ENCODE measurements around the gene NDUFB7. TPM values are rescaled to one million over a fixed set of nuclear protein-coding genes. Genes with fewer than 3 reads are reported as not detected.

Gene NDUFB7
- total RNA-seq, 1 experiment from 2014 or later: 192 TPM

DNA sequence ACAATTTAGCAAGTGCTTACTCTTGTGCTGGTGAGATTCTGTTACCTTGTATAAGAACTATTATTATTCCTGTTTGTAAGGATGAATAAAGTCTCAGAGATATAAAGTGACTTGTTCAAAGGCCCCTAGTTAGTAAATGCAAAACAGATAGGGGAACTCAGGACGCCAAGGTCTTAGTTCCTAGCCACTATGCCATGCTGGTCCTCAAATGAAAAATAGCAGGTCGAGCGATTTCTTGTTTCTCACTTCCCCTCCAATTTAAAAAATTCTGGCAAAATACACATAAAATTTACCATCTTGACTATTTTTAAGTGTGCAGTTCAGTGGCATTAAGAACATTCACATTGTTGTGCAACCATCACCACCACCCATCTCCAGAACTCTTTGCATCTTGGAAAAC lies 41.4 kb downstream of the NDUFB7 start:
- no peaks in the 10 kb centered on the region for H3K9me3 ChIP-seq (ENCODE audit: insufficient read depth, low read depth)
- DNase-seq: no peak
- no peak overlapping the region; the same call in 1 of the 2 replicates for H2AFZ ChIP-seq
- peaks cover 12% of the 10 kb centered on the region for H3K4me1 ChIP-seq (replicated peaks; ENCODE audit: insufficient read depth)
- H3K79me2 ChIP-seq (ENCODE audit: low read depth): peaks cover 53% of the 10 kb centered on the region
- ChIA-PET CTCF (no interaction called here), POLR2A (ENCODE audit: unreplicated experiment) (no interaction called here)
- TF ChIP-seq, protein P1, sequence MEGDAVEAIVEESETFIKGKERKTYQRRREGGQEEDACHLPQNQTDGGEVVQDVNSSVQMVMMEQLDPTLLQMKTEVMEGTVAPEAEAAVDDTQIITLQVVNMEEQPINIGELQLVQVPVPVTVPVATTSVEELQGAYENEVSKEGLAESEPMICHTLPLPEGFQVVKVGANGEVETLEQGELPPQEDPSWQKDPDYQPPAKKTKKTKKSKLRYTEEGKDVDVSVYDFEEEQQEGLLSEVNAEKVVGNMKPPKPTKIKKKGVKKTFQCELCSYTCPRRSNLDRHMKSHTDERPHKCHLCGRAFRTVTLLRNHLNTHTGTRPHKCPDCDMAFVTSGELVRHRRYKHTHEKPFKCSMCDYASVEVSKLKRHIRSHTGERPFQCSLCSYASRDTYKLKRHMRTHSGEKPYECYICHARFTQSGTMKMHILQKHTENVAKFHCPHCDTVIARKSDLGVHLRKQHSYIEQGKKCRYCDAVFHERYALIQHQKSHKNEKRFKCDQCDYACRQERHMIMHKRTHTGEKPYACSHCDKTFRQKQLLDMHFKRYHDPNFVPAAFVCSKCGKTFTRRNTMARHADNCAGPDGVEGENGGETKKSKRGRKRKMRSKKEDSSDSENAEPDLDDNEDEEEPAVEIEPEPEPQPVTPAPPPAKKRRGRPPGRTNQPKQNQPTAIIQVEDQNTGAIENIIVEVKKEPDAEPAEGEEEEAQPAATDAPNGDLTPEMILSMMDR (conservative IDR thresholded peaks at IDR 0.05): no peak
- TF ChIP-seq EZH2 (IDR thresholded peaks at IDR 0.05; ENCODE audit: low read depth): no peak
- H3K4me3 ChIP-seq: peak overlapping the region; percentile 76
- H4K20me1 ChIP-seq (ENCODE audit: insufficient read depth): peaks cover 11% of the 10 kb centered on the region
- intact Hi-C loops (cut with micrococcal nuclease; ENCODE audit: unreplicated experiment): no loop called here
- peaks cover 39% of the 10 kb centered on the region for H3F3A ChIP-seq (ENCODE audit: insufficient read depth, low read depth)
- no peaks in the 10 kb centered on the region for H3K9me2 ChIP-seq (ENCODE audit: insufficient read depth)
- peak overlapping the region; percentile 90 for H3K4me2 ChIP-seq
- no peaks in the 10 kb centered on the region for H3K36me3 ChIP-seq (ENCODE audit: low read depth)
- no peak overlapping the region for H3K27ac ChIP-seq
- BruUV-seq (replicated peaks): no TSS peak
- no peaks in the 10 kb centered on the region for H3K27me3 ChIP-seq (ENCODE audit: insufficient read depth, low read depth)

GRCh38 chr19:14530005-14530348 lies 41.9 kb downstream of the NDUFB7 start:
- DNase-seq: no peak
- POLR2A ChIA-PET (ENCODE audit: unreplicated experiment): no interaction called here
- intact Hi-C loops (cut with micrococcal nuclease; ENCODE audit: unreplicated experiment): no loop called here
- TF ChIP-seq EZH2 (IDR thresholded peaks at IDR 0.05; ENCODE audit: low read depth): no peak
- TF ChIP-seq, protein P1 (conservative IDR thresholded peaks at IDR 0.05): no peak
- H3K36me3 ChIP-seq (ENCODE audit: low read depth): no peaks in the 10 kb centered on the region
- H4K20me1 ChIP-seq (ENCODE audit: insufficient read depth): peaks cover 10% of the 10 kb centered on the region
- no peaks in the 10 kb centered on the region for H3K9me3 ChIP-seq (ENCODE audit: insufficient read depth, low read depth)
- H3K4me2 ChIP-seq: peak overlapping the region; percentile 90
- H3K9me2 ChIP-seq (ENCODE audit: insufficient read depth): no peaks in the 10 kb centered on the region
- H2AFZ ChIP-seq: peak overlapping the region; percentile 79
- no peaks in the 10 kb centered on the region for H3K27me3 ChIP-seq (ENCODE audit: insufficient read depth, low read depth)
- peaks cover 12% of the 10 kb centered on the region for H3K4me1 ChIP-seq (replicated peaks; ENCODE audit: insufficient read depth)
- H3K79me2 ChIP-seq (ENCODE audit: low read depth): peaks cover 51% of the 10 kb centered on the region
- CTCF ChIA-PET: no interaction called here
- no TSS peak for BruUV-seq (replicated peaks)
- peak overlapping the region; percentile 24 for H3K27ac ChIP-seq
- H3K4me3 ChIP-seq: peak overlapping the region; percentile 76
- H3F3A ChIP-seq (ENCODE audit: insufficient read depth, low read depth): peaks cover 39% of the 10 kb centered on the region

DNA sequence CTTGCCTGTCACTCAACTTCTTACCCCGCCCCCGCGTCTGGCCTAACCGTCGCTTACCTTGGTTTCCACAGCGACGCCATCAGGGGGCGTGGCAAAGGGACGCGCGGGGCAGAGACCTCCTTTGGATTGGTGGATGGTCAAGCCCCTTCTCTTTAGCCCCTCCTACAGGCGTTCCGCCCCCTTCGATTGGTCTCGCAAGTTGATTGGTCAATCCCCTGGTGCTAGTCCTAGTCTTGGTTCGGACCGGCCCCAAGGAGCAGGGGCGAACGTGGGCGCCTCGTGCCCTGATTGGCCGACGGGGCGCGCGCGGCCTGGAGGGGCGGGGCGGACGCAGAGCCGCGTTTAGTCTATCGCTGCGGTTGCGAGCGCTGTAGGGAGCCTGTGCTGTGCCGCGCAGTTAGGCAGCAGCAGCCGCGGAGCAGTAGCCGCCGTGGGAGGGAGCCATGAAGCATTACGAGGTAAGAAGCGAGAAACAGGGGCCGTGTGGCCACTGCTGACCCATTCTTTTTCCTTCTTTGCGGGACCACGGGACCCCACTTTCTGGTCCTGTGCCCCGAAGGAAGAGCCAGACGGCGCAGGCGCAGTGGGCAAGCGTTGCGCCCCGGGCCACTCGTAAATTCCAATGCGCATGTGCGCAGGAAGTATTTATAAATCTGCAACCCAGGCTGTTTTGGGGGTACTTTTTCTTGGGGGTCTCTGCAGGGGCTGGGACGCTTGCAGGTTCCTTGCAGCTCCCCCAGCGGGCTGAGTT lies 42.4 kb downstream of the NDUFB7 start, which contains the start of gene TECR:
TSS of gene TECR (plus strand) at position 341 of the 751 bp plus-strand sequence. CDS start at position 444, 103 bp downstream.
- TF ChIP-seq, protein P1 (conservative IDR thresholded peaks at IDR 0.05): no peak
- no peak for TF ChIP-seq EZH2 (IDR thresholded peaks at IDR 0.05; ENCODE audit: low read depth)
- POLR2A ChIA-PET (ENCODE audit: unreplicated experiment): no interaction called here
- Histone ChIP-seq H3K4me1 (replicated peaks; ENCODE audit: insufficient read depth) (peaks cover 12% of the 10 kb centered on the region), H3K9me2 (ENCODE audit: insufficient read depth) (no peaks in the 10 kb centered on the region), H3K36me3 (ENCODE audit: low read depth) (no peaks in the 10 kb centered on the region), H3K4me3 (peak within 1 kb of the TSS; percentile 76), H3K4me2 (peak within 1 kb of the TSS; percentile 90), H3K9me3 (ENCODE audit: insufficient read depth, low read depth) (no peaks in the 10 kb centered on the region), H3K27me3 (ENCODE audit: insufficient read depth, low read depth) (no peaks in the 10 kb centered on the region), H2AFZ (peak within 1 kb of the TSS; percentile 83), H3K79me2 (ENCODE audit: low read depth) (peaks cover 45% of the 10 kb centered on the region), H4K20me1 (ENCODE audit: insufficient read depth) (peaks cover 5% of the 10 kb centered on the region), H3F3A (ENCODE audit: insufficient read depth, low read depth) (peaks cover 39% of the 10 kb centered on the region), H3K27ac (peak within 1 kb of the TSS; percentile 24)
- DNase-seq: peak; percentile 99 to 100
- CTCF ChIA-PET: no interaction called here
- TSS peak; percentile 80 for BruUV-seq (replicated peaks)
- intact Hi-C loops (cut with micrococcal nuclease; ENCODE audit: unreplicated experiment): no loop called here
